ENCODE measurements around the gene ADGRG3.

Gene ADGRG3

GRCh38 chr16:57649846-57650245, 18.3 kb upstream of the ADGRG3 start:
- Histone ChIP-seq H3K4me2 (ENCODE audit: low read depth, low read length) (no peak overlapping the region), H3K9me3 (replicated peaks; ENCODE audit: insufficient read depth, low read length) (no peaks in the 10 kb centered on the region), H3K27ac (ENCODE audit: low read length) (no peak overlapping the region), H3K79me2 (ENCODE audit: low read length) (no peaks in the 10 kb centered on the region), H3K36me3 (replicated peaks; ENCODE audit: insufficient read depth, low read length) (no peaks in the 10 kb centered on the region), H3K9me2 (replicated peaks; ENCODE audit: insufficient read depth, low read length) (no peaks in the 10 kb centered on the region), H2AFZ (ENCODE audit: low read length) (no peak overlapping the region), H4K20me1 (ENCODE audit: insufficient read depth, low read length) (no peaks in the 10 kb centered on the region), H3K4me3 (ENCODE audit: low read length) (no peak overlapping the region), H3K4me1 (ENCODE audit: low read length) (peaks cover 14% of the 10 kb centered on the region), H3K27me3 (replicated peaks; ENCODE audit: insufficient read depth, low read length) (no peaks in the 10 kb centered on the region), H3F3A (ENCODE audit: insufficient read depth, low read length) (peaks cover 11% of the 10 kb centered on the region), H3K9ac (ENCODE audit: low read length) (no peak overlapping the region)
- DNase-seq = no peak
- TF ChIP-seq CTCF (IDR thresholded peaks at IDR 0.05; ENCODE audit: low read length) (no peak), EZH2 (optimal IDR thresholded peaks at IDR 0.05; ENCODE audit: low read depth, low read length) (no peak), EZH2phosphoT487 (IDR thresholded peaks at IDR 0.05; ENCODE audit: low read length) (no peak)

- Histone ChIP-seq H3K4me1 (ENCODE audit: low read length) (peaks cover 14% of the 10 kb centered on the region), H3F3A (ENCODE audit: insufficient read depth, low read length) (peaks cover 11% of the 10 kb centered on the region), H3K4me2 (ENCODE audit: low read depth, low read length) (no peak overlapping the region), H3K79me2 (ENCODE audit: low read length) (no peaks in the 10 kb centered on the region), H3K9ac (ENCODE audit: low read length) (no peak overlapping the region), H3K9me2 (replicated peaks; ENCODE audit: insufficient read depth, low read length) (no peaks in the 10 kb centered on the region), H3K4me3 (ENCODE audit: low read length) (no peak overlapping the region), H3K36me3 (replicated peaks; ENCODE audit: insufficient read depth, low read length) (no peaks in the 10 kb centered on the region), H3K27ac (ENCODE audit: low read length) (no peak overlapping the region), H3K27me3 (replicated peaks; ENCODE audit: insufficient read depth, low read length) (no peaks in the 10 kb centered on the region), H4K20me1 (ENCODE audit: insufficient read depth, low read length) (no peaks in the 10 kb centered on the region), H2AFZ (ENCODE audit: low read length) (no peak overlapping the region), H3K9me3 (replicated peaks; ENCODE audit: insufficient read depth, low read length) (no peaks in the 10 kb centered on the region)
- DNase-seq = no peak
- TF ChIP-seq EZH2 (optimal IDR thresholded peaks at IDR 0.05; ENCODE audit: low read depth, low read length) (no peak), EZH2phosphoT487 (IDR thresholded peaks at IDR 0.05; ENCODE audit: low read length) (no peak), CTCF (IDR thresholded peaks at IDR 0.05; ENCODE audit: low read length) (no peak)
Measured at GRCh38 chr16:57651344-57652333, 16.5 kb upstream of the ADGRG3 start.

GRCh38 chr16:57652695-57653471, 15.2 kb upstream of the ADGRG3 start:
- Histone ChIP-seq H2AFZ (ENCODE audit: low read length) (no peak overlapping the region), H3K4me1 (ENCODE audit: low read length) (peaks cover 10% of the 10 kb centered on the region), H4K20me1 (ENCODE audit: insufficient read depth, low read length) (no peaks in the 10 kb centered on the region), H3K36me3 (replicated peaks; ENCODE audit: insufficient read depth, low read length) (no peaks in the 10 kb centered on the region), H3K27me3 (replicated peaks; ENCODE audit: insufficient read depth, low read length) (no peaks in the 10 kb centered on the region), H3K4me3 (ENCODE audit: low read length) (no peak overlapping the region), H3K9ac (ENCODE audit: low read length) (no peak overlapping the region), H3K4me2 (ENCODE audit: low read depth, low read length) (no peak overlapping the region), H3F3A (ENCODE audit: insufficient read depth, low read length) (peaks cover 8% of the 10 kb centered on the region), H3K27ac (ENCODE audit: low read length) (no peak overlapping the region), H3K9me3 (replicated peaks; ENCODE audit: insufficient read depth, low read length) (no peaks in the 10 kb centered on the region), H3K79me2 (ENCODE audit: low read length) (no peaks in the 10 kb centered on the region), H3K9me2 (replicated peaks; ENCODE audit: insufficient read depth, low read length) (no peaks in the 10 kb centered on the region)
- no peak for DNase-seq
- TF ChIP-seq EZH2 (optimal IDR thresholded peaks at IDR 0.05; ENCODE audit: low read depth, low read length) (no peak), CTCF (IDR thresholded peaks at IDR 0.05; ENCODE audit: low read length) (no peak), EZH2phosphoT487 (IDR thresholded peaks at IDR 0.05; ENCODE audit: low read length) (no peak)

Data from MM.1S (cell line).